Measurements from ENCODE around the gene OR56A4. TPM values are rescaled to one million over a fixed set of nuclear protein-coding genes. Genes with fewer than 3 reads are reported as not detected.

OR56A4 gene, protein sequence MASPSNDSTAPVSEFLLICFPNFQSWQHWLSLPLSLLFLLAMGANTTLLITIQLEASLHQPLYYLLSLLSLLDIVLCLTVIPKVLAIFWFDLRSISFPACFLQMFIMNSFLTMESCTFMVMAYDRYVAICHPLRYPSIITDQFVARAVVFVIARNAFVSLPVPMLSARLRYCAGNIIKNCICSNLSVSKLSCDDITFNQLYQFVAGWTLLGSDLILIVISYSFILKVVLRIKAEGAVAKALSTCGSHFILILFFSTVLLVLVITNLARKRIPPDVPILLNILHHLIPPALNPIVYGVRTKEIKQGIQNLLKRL
- 0.31 TPM for total RNA-seq

DNA sequence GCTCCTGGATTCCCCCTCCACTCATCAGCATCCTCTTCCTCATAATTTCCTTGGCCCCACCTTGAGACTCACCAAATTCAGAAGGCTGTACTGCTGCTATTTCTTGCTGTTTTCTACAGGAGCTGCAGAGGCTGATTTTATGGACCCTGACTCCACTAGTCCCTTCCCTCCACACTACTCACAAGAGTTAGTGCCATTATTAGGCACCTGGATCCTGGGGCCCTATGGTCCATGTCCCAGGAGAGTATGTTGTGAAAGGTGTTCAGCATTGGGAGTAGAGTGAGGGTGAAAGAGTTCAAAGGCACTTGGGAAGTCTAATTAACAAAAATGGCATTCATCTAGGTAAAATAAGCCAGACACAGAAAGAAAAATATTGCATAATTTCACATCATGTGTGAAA lies at the start of gene OR56A4:
Gene OR56A4, minus strand, starts transcription at position 101 of the 400 bp plus-strand sequence. CDS start 3,954 bp downstream, outside the sequence.

DNA sequence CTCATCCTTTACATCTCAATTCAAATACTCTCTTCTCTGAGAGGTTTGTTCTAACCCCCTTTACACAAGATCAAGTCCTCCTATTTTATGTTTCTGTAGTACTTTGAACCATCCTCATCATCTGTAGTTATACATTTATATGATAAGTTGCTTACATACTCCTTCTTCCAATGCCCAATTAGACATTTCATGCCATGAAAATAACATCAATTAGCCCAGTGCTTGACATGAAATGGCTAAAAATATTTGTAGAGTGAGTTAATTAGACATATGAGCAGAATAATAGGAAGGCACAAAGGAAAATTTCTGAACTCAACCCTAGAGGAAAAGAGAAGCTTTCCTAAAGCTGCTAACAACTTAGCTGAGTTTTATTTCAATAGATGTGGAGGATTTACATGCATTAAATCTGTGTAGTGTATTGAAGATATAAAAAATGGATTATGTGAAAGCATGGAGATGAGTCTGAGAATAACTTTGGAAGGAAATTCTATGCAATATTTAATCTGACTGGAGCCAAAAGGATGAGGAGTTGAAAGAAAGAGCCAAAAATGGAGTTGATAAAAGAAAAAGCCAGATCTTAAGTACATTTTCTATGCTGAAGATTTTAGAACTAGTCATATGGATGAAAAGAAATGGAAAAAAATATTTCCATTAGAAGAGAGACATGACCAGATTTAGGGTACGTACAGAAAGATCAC lies 24.1 kb upstream of the OR56A4 start, which contains the start of gene OR56A1:
Gene OR56A1, minus strand, starts transcription at position 51 of the 698 bp plus-strand sequence. CDS start 3,066 bp downstream, outside the sequence.

DNA sequence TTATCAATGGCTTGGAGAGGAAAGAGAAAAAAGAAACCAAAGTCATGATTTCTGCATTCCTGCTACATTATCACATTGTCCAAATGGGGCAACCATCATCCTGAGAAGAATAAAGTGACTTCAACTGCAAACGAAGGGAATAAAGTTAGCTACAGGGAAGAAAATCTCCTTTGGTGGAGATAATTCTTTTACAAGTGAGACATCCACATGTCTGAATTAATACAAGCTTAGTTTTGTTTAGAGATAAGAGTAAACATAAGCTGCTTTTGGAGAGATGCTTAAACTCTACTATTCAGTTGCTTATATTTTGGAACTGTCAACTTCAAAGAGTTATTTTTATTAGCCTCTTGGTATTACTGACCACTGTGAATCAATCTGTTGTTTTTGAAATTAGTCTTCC lies 19.9 kb downstream of the OR56A4 start, which contains the start of gene OR52L1:
Gene OR52L1, minus strand, starts transcription at position 101 of the 400 bp plus-strand sequence. Its CDS starts 55 bp downstream, at position 46.

DNA sequence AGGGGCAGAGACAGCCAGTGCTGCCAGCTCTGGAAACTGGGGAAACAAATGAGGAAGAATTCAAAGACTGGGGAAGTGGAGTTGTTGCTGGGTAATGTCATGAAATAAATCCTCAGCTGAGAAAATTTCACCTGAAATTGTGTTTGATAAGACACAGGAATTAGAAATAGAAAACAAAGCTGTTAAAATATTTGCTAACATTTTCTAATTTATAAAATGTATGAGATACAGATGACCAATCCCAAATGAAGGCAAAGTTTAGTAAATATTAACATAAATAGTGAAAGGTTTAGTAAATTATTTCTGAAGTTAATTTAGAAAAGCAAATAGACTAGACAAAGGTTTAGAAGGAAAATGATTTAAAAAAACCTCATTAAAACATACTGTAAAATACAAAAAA lies 38.4 kb downstream of the OR56A4 start, which contains the start of gene OR56A5:
Gene OR56A5, minus strand, starts transcription at position 101 of the 400 bp plus-strand sequence. Its CDS starts 0 bp downstream, at position 101.

Small RNA genes lying within 50 kb of the gene (small RNA-seq; reads per million reads assigned to genes)
- gene RNA5SP329 (ENCODE audit: low replicate concordance), result not detected

Other genes starting within 250 kb of the OR56A4 start
- 0.63 TPM for gene OR52N5, start 223.6 kb downstream of the OR56A4 start, total RNA-seq
- gene OR52N1, start 215.7 kb downstream of the OR56A4 start, total RNA-seq, result 0.94 TPM
- gene OR52N2, start 198.0 kb downstream of the OR56A4 start, total RNA-seq, result not detected
- 0.94 TPM for gene OR52E6, start 165.0 kb downstream of the OR56A4 start, total RNA-seq
- gene OR52E8, start 149.3 kb downstream of the OR56A4 start, total RNA-seq, result 0.63 TPM
- gene OR52E4, start 126.3 kb downstream of the OR56A4 start, total RNA-seq, result not detected
- not detected for gene OR52E5, start 113.7 kb downstream of the OR56A4 start, total RNA-seq
- gene OR56A3, start 64.7 kb downstream of the OR56A4 start, total RNA-seq, result not detected
- not detected for gene OR56A5, start 38.5 kb downstream of the OR56A4 start, total RNA-seq
- gene OR52L1, start 20.0 kb downstream of the OR56A4 start, total RNA-seq, result not detected
- gene OR56A1, start 23.8 kb upstream of the OR56A4 start, total RNA-seq, result 0.31 TPM
- not detected for gene OR56B4, start 100.7 kb upstream of the OR56A4 start, total RNA-seq
- gene OR52B2, start 163.4 kb upstream of the OR56A4 start, total RNA-seq, result 0.63 TPM
- not detected for gene OR52W1, start 192.3 kb upstream of the OR56A4 start, total RNA-seq
- not detected for gene C11orf42, start 198.6 kb upstream of the OR56A4 start, total RNA-seq
- gene FHIP1B, start 227.7 kb upstream of the OR56A4 start, total RNA-seq, result 35.7 TPM
- 0.63 TPM for gene CNGA4, start 232.1 kb upstream of the OR56A4 start, total RNA-seq

Measured in parietal lobe (tissue), 2 donors.